Vagina (tissue), 2 donors: Measurements from ENCODE around the gene IL1RL1. TPM values are rescaled to one million over a fixed set of nuclear protein-coding genes. Genes with fewer than 3 reads are reported as not detected.

Experiments used
- DNase-seq, 2 donors: peaks; one replicate each; pipeline ENCODE4 v3.0.0-alpha.2; 2017; ENCODE audit errors: extremely low spot score in 2 of 2
- H3K27ac ChIP-seq: fragments of 200-600 bp; sonication (generic); one replicate; pipeline ENCODE4 v1.5.1; 2019
- H3K27me3 ChIP-seq: fragments of 200-600 bp; sonication (generic); one replicate; pipeline ENCODE4 v1.5.1; 2019
- H3K36me3 ChIP-seq, 2 donors: fragments of 200-600 bp; sonication (generic); one replicate each; pipeline ENCODE4 v1.5.1; 2017 to 2019
- H3K4me1 ChIP-seq: fragments of 200-600 bp; sonication (generic); one replicate; pipeline ENCODE4 v1.5.1; 2019
- H3K4me3 ChIP-seq, 2 donors: fragments of 200-600 bp; sonication (generic); 1 replicate in 1 of 2; 2 replicates in 1 of 2; pipeline ENCODE4 v1.5.1; 2016 to 2019
- H3K9me3 ChIP-seq: fragments of 200-600 bp; sonication (generic); one replicate; pipeline ENCODE4 v1.5.1; 2019
- POLR2A ChIP-seq, 2 donors: fragments of 450-650 bp; IDR thresholded peaks; one replicate each; pipeline ENCODE4 v1.6.1; 2017; ENCODE audit warnings: antibody characterized with exemption in 2 of 2, mild to moderate bottlenecking in 2 of 2, moderate library complexity in 2 of 2
- POLR2AphosphoS5 ChIP-seq, 2 donors: sonication (generic); formaldehyde crosslinking; IDR thresholded peaks; one replicate each; pipeline ENCODE4 v1.9.0; 2017; ENCODE audit warnings: antibody characterized with exemption in 2 of 2, mild to moderate bottlenecking in 2 of 2, low read depth in 1 of 2; ENCODE audit not compliant: insufficient read depth in 1 of 2
- intact Hi-C: fragments of 100-400 bp; cut with DNase I; formaldehyde crosslinking; loops from one replicate; pipeline ENCODE4 v1.15.1; 2023
- total RNA-seq: library from RNA; depleted of rRNA; stranded (reverse); fragments of >200 nt; gene quantifications from one replicate; pipeline ENCODE4 v1.2.3, GENCODE V29; 2016
- TF ChIP-seq, protein P1 (sequence below), 3 experiments: fragments of 450-650 bp in 2 of 3; fragments of 200-600 bp in 1 of 3; sonication (generic) in 1 of 3; IDR thresholded peaks; one replicate each; pipeline ENCODE4 v1.5.1; 2017 to 2019; ENCODE audit warnings: antibody characterized with exemption in 3 of 3, mild to moderate bottlenecking in 2 of 3, moderate library complexity in 2 of 3

Gene IL1RL1
- total RNA-seq, 1 donor from 2014 or later = 10.6 TPM

DNA sequence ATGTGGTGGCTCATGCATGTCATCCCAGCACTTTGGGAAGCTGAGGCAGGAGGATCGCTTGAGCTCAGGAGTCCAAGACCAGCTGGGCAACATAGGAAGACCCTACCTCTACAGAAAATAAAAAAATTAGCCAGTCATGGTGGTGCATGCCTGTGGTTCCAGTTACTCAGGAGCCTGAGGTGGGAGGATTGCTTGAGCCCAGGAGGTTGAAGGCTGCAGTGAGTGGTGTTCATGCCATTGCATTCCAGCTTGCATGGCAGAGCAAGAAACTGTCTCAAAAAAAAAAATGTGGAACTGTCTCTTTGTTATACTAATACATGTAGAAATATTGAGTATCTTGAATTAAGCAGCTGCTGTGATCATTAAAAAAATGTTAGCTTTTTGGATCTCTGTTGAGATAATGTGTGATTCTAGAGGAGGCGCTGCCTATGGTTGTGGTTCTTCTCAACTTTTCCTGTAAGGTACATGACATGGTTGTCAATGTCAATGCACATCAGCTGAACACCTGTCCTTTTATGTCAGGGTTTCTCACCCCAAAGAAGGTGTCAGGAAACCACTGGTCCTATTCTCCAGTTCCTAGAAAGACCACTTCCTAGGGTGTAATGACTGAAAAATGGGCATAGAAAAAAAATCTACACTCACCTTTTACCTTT, 34.7 kb upstream of the IL1RL1 start:
- Histone ChIP-seq H3K9me3 (no peaks in the 10 kb centered on the region), H3K4me3 (no peak overlapping the region), H3K27me3 (no peaks in the 10 kb centered on the region), H3K36me3 (no peaks in the 10 kb centered on the region), H3K4me1 (no peaks in the 10 kb centered on the region), H3K27ac (no peak overlapping the region)
- DNase-seq = no peak
- no peak for TF ChIP-seq POLR2A (IDR thresholded peaks at IDR 0.05)
- TF ChIP-seq POLR2AphosphoS5 (IDR thresholded peaks at IDR 0.05; ENCODE audit: insufficient read depth in 1 of 2, low read depth in 1 of 2) = no peak
- TF ChIP-seq, protein P1, sequence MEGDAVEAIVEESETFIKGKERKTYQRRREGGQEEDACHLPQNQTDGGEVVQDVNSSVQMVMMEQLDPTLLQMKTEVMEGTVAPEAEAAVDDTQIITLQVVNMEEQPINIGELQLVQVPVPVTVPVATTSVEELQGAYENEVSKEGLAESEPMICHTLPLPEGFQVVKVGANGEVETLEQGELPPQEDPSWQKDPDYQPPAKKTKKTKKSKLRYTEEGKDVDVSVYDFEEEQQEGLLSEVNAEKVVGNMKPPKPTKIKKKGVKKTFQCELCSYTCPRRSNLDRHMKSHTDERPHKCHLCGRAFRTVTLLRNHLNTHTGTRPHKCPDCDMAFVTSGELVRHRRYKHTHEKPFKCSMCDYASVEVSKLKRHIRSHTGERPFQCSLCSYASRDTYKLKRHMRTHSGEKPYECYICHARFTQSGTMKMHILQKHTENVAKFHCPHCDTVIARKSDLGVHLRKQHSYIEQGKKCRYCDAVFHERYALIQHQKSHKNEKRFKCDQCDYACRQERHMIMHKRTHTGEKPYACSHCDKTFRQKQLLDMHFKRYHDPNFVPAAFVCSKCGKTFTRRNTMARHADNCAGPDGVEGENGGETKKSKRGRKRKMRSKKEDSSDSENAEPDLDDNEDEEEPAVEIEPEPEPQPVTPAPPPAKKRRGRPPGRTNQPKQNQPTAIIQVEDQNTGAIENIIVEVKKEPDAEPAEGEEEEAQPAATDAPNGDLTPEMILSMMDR (IDR thresholded peaks at IDR 0.05) = no peak
- intact Hi-C loops = no loop called here

DNA sequence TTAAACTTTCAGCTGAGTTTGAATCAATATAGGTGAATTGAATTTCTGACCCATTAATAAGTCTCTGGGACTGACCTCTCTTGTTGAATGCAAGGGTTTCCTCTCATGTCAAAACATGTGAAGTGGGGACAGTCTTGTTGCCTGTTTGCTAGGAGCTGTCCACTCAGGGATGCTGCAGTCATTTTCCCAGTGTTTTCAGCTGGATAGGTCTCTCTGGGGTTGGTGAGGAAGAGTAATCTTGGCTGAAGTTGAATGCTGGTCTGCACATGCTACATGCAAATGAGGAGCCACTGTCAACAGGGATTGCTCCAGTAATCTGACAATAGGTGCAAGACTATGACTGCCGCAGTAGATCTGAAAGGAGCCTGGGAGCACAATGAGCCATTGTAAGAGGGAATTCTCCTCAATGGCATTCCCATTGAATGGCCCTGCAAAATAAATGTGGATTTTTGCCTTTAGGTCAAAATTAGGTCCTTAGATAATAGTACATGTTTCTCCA, 34.1 kb upstream of the IL1RL1 start:
- TF ChIP-seq, protein P1 (IDR thresholded peaks at IDR 0.05) = no peak
- TF ChIP-seq POLR2A (IDR thresholded peaks at IDR 0.05) (no peak), POLR2AphosphoS5 (IDR thresholded peaks at IDR 0.05; ENCODE audit: insufficient read depth in 1 of 2, low read depth in 1 of 2) (no peak)
- no peaks in the 10 kb centered on the region for H3K27me3 ChIP-seq
- H3K4me1 ChIP-seq = no peaks in the 10 kb centered on the region
- H3K4me3 ChIP-seq = no peak overlapping the region
- intact Hi-C loops = no loop called here
- DNase-seq = no peak
- H3K27ac ChIP-seq = no peak overlapping the region
- H3K9me3 ChIP-seq = no peaks in the 10 kb centered on the region
- no peaks in the 10 kb centered on the region for H3K36me3 ChIP-seq

DNA sequence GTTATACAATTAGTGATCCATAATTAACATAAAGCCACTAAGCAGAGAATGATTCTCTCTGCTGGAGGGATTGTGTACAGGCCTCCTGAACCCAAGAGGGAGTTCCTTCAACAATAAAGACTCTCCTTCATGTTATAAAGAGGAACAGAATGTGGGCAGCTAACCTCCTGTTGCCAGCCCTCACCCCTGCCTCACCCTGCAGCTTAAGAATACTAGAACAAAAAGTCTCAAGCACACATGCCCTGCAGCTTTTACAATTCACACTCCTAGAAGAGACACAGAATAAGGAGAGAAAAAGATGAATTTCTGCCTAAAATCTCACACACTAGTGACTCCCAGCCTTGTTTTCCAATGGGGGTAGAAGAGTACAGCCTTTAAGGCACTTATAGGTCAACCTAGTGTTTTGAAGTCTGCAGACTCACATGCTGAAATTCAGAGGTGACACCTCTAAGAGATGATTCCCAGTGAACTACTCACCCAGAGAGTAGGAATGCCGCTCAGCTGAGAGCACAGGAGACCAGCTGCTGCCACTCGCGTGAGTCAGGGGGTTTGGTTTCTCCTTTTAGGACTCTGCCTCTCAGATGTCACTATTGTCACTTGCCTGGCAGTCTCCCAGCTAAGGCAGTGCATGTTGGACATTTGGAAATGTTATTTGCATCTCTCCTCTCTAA, 32.5 kb upstream of the IL1RL1 start:
- H3K9me3 ChIP-seq = no peaks in the 10 kb centered on the region

DNA sequence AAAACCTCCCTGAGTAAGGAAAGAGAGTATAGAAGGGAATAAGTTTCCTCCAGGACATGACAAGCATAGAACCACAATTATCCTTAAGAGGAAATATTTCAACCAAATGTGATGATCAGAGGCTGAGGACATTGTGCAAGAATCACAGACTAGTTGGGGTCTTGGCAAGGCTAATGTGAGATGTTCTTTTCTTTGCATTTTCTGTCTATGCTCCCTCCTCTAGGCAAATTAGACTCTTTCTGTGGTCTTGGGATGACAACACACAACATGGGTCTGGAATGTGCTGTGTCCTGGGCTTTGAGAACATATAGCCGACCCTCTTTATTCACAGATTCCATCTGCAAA, 32.0 kb upstream of the IL1RL1 start:
- DNase-seq = no peak
- Histone ChIP-seq H3K4me1 (no peaks in the 10 kb centered on the region), H3K27ac (no peak overlapping the region), H3K27me3 (no peaks in the 10 kb centered on the region), H3K36me3 (no peaks in the 10 kb centered on the region), H3K9me3 (no peaks in the 10 kb centered on the region), H3K4me3 (no peak overlapping the region)
- no peak for TF ChIP-seq POLR2AphosphoS5 (IDR thresholded peaks at IDR 0.05; ENCODE audit: insufficient read depth in 1 of 2, low read depth in 1 of 2)
- intact Hi-C loops = no loop called here

More for the DNA sequence above, 32.5 kb upstream of the IL1RL1 start:
- Histone ChIP-seq H3K4me3 (no peak overlapping the region), H3K27ac (no peak overlapping the region), H3K27me3 (no peaks in the 10 kb centered on the region), H3K36me3 (no peaks in the 10 kb centered on the region), H3K4me1 (no peaks in the 10 kb centered on the region)
- intact Hi-C loops = no loop called here
- no peak for DNase-seq
- TF ChIP-seq POLR2A (IDR thresholded peaks at IDR 0.05) (no peak), POLR2AphosphoS5 (IDR thresholded peaks at IDR 0.05; ENCODE audit: insufficient read depth in 1 of 2, low read depth in 1 of 2) (no peak)
- TF ChIP-seq, protein P1 (IDR thresholded peaks at IDR 0.05) = no peak

DNA sequence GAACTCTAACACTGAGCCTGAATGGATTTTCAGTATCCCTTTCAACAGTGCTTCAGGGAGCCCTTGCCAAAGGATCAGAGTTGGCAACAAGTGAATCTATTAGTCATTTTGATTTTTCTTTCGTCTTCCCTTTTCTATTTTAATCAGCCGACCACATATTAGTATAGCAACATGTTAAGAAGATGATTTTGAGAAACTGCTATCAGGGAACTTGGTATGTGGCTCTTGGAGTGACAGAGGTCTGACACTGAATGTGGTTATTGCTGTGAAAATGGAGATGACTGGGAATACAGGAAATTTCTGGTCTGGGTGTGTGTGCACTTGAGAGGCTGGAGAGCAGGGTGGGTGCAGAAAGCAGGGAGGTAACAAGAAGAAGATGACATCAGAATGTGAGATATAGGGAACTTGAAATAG, 28.7 kb upstream of the IL1RL1 start:
- intact Hi-C loops = no loop called here
- no peak overlapping the region for H3K27ac ChIP-seq
- TF ChIP-seq POLR2AphosphoS5 (IDR thresholded peaks at IDR 0.05; ENCODE audit: insufficient read depth in 1 of 2, low read depth in 1 of 2) (no peak), POLR2A (IDR thresholded peaks at IDR 0.05) (no peak)
- TF ChIP-seq, protein P1 (IDR thresholded peaks at IDR 0.05) = no peak
- no peaks in the 10 kb centered on the region for H3K4me1 ChIP-seq
- DNase-seq = no peak
- H3K4me3 ChIP-seq = no peak overlapping the region
- H3K27me3 ChIP-seq = no peaks in the 10 kb centered on the region
- no peaks in the 10 kb centered on the region for H3K9me3 ChIP-seq
- H3K36me3 ChIP-seq = no peaks in the 10 kb centered on the region
